HG02571 (cell line): Measurements from ENCODE around the gene OR8H2.
"Not testable (repeated sequence)": the region's sequence is repeated elsewhere in the genome, so short reads cannot be mapped to it uniquely, and the experiment has no call there.

Experiments
- ATAC-seq: cut with Tn5 transposase; IDR thresholded peaks from one replicate; pipeline ENCODE4 v1.9.1; 2021; ENCODE audit warnings: mild to moderate bottlenecking, moderate library complexity; ENCODE audit not compliant: unreplicated experiment

The OR8H2 gene, protein sequence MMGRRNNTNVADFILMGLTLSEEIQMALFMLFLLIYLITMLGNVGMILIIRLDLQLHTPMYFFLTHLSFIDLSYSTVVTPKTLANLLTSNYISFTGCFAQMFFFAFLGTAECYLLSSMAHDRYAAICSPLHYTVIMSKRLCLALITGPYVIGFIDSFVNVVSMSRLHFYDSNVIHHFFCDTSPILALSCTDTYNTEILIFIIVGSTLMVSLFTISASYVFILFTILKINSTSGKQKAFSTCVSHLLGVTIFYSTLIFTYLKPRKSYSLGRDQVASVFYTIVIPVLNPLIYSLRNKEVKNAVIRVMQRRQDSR

DNA sequence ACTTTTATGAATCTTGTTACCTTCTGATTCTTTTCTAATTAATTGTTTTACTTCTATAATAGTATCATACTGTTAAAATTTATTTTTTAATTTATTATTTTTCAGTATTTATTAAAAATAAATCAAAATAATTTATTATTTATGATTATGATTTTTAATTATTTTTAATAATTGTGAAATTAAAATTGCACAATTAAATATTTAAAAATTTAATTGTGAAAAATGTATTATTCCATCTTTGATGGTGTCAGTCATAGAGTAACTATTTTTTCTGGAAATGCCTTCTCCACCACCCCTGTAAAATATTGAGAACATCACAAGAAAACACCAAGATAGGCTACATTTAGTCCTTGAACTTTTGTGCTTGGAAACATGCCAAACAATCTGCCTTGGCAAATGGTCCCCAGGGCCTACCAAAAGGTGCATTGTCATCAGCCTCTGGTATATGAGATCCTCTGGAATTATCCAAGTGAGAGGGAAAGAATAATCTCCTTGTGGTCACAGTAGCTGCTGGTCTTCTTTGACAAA lies at the start of gene OR8H2:
Gene OR8H2 (plus strand): TSS at position 478 of the 528 bp plus-strand sequence. CDS start 1,356 bp downstream, outside the sequence.
- ATAC-seq: no peak

DNA sequence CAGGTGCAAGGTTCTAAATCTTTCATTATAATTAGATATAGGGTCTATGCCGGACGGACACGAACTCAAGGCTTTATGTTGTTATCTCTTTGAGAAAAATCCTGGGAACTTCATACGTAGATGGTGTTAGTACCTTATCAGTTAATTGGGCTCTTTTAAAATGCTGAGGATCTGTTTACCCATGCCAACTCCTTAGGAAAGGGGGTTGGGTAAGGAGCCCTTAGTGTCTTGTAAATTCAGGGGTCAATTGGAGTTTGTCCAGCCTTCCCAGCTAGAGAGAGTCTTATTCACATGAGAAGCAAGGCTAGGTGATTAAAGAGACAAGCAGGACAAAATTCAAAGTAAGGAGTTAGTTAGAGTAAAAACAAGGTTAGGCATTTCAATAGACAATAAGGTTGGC lies 47.1 kb upstream of the OR8H2 start:
- not testable (repeated sequence) for ATAC-seq

DNA sequence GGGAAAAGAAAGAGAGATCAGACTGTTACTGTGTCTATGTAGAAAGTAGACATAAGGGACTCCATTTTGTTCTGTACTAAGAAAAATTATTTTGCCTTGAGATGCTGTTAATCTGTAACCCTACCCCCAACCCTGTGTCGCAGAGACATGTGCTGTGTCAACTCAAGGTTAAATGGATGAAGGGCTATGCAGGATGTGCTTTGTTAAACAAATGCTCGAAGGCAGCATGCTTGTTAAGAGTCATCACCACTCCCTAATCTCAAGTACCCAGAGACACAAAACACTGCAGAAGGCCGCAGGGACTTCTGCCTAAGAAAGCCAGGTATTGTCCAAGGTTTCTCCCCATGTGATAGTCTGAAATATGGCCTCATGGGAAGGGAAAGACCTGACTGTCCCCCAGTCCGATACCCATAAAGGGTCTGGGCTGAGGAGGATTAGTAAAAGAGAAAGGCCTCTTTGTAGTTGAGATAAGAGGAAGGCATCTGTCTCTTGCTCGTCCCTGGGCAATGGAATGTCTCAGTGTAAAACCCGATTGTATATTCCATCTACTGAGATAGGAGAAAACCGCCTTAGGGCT lies 45.7 kb upstream of the OR8H2 start:
- ATAC-seq: not testable (repeated sequence)

DNA sequence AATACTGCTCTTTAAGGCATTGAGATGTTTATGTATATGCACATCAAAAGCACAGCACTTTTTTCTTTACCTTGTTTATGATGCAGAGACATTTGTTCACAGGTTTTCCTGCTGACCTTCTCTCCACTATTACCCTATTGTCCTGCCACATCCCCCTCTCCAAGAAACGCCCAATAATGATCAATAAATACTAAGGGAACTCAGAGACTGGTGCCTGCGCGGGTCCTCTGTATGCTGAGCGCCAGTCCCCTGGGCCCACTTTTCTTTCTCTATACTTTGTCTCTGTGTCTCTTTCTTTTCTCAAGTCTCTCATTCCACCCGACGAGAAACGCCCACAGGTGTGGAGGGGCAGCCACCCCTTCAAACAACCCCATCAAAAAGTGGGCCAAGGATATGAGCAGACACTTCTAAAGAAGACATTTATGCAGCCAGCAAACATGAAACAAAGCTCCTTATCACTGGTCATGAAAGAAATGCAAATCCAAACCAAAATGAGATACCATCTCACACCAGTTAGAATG lies 45.2 kb upstream of the OR8H2 start:
- not testable (repeated sequence) for ATAC-seq

DNA sequence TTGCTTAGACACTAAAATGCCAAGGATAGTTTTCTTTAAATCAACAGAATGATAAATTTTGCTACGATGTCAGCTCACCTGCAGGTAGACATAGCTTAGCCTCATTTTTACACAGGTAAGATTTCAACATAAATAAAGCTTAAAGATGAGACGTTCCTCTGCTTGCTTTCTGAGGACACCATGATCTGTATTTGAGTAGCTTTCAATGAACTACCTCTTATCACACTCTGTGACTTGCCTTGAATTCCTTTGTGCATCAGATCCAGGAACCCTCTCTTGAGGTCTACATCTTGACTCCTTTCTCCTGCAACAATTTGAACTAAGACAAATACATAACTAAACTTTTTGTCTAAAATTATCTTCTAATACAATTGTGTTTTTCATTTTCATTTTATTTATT lies 36.5 kb upstream of the OR8H2 start:
- ATAC-seq: no peak

DNA sequence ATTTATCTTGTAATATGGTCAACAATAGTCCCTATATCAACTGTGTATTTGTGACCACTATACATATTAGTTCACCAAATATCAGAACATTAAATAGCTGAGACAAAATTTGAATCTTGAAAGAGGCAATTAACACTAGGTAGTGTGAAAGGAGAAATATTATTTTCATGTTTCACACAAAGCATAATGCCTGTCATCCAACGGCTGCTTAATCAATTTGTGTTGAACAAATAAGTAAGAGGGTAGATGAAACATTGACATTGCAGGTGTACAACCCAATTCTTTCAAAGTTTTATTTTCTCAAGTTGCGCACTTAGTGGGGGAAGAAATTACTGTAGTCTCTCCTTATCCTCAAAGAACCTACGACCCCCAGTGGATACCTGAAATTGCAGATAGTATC lies 13.8 kb upstream of the OR8H2 start:
- no peak for ATAC-seq

DNA sequence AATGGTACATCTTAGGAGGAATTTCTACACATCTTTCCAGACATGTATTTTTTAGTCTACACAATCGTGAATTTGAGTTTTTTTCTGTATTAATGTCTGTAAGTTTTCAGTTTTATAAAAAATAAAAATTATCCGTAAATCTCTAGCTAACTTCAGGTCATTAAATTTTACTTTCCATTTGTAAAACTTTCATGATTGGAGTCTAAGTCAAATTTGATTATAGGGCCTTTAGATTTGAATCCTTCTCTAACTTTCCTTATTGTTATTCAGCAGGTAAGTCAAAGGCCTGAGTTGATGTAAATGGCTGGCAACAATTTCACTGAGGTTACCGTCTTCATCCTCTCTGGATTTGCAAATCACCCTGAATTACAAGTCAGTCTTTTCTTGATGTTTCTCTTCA lies 10.5 kb upstream of the OR8H2 start, which contains the start of gene OR8I2:
Gene OR8I2 (plus strand): TSS at position 301 of the 400 bp plus-strand sequence. CDS start 0 bp downstream, at position 301.
- no peak for ATAC-seq

DNA sequence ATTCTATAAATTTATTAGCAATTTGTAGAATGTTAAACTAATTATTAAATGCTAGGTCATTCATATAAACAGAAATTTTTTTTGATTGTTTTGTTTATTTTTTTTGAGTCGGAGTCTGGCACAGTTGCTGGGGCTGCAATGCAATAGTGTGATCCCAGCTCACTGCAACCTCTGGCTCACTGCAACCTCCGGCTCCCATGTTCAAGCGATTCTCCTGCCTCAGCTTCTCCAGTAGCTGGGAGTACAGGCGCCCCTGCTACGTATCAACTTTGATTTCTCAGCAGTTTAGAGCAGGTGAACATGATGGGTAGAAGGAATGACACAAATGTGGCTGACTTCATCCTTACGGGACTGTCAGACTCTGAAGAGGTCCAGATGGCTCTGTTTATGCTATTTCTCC lies 18.6 kb downstream of the OR8H2 start, which contains the start of gene OR8H3:
Gene OR8H3 (plus strand): TSS at position 301 of the 400 bp plus-strand sequence. CDS start 0 bp downstream, at position 301.
- ATAC-seq: no peak

DNA sequence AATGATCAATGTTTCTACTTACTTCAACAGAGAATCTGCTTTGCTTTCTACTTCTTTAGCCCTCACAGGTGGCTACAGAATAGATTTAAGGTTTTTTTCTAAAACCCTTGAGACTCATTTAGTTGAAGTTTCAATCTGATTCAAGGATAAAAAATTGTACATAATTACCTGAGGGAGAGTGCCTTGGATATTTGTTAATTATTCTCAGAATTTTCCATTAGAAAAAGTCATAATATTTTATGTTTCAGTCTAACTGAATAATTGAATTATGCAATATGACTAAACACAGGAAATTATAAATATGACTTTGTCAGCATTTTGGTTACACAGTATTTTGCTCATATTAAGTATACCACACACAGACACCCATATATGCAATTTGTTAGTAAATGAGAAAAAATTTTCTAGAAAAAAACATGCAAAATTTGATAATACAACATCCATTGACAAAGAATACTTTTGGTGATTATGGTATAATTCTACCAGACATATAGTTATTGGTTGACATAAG lies 36.7 kb downstream of the OR8H2 start, which contains the start of gene OR8J3:
Gene OR8J3 (minus strand): TSS at position 51 of the 511 bp plus-strand sequence. CDS start 2,483 bp downstream, outside the sequence.
- ATAC-seq: no peak

DNA sequence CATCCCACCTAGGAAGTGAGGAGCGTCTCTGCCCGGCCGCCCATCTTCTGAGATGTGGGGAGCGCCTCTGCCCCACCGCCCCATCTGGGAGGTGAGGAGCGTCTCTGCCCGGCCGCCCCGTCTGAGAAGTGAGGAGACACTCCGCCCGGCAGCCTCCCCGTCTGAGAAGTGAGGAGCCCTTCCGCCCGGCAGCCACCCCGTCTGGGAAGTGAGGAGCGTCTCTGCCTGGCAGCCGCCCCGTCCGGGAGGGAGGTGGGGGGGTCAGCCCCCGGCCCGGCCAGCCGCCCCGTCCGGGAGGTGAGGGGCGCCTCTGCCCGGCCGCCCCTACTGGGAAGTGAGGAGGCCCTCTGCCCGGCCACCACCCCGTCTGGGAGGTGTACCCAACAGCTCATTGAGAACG lies 40.2 kb downstream of the OR8H2 start:
- ATAC-seq: not testable (repeated sequence)

DNA sequence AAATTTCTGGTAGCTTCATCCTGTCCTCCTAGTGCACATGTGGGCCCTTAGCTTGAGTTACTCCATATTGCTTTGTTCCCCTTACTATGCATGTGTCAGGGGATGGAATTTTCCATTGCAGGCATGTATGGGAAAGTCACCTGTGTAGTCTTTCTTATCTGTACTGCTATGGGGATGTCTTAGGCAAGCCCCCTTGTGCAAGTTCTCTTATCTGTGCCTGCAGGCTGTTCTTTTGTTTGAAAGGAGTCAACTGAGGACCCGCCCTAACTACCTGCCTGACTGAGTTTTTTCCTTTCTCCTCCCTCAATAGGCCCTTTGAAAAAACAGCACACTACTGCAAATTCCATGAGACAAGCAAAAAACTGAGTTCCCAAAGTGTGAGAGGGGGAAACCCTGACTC lies 47.9 kb downstream of the OR8H2 start:
- no peak for ATAC-seq

DNA sequence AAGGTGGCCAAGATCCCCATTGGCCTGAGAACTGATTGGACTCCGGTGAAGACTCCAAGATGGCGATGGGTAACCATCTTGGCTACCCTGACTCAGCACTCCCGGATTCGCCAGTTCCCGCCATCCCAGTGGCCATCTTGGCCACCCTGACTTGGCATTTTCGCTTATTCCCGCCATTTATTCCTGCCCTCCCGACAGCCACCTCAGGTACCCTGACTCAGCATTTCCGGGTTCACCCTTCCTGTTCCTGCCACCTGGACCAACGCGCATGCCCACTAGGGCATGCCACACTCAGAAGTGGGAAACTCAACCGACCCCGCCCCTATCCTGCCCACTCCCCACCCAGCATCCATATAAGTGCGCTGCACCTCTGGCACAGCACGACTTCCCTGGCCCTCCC lies 48.8 kb downstream of the OR8H2 start:
- ATAC-seq: no peak
